ENCODE data around the gene CWC22. TPM values are rescaled to one million over a fixed set of nuclear protein-coding genes. Genes with fewer than 3 reads are reported as not detected.
A peak's percentile ranks its signal among the peaks of the same experiment; 100 is the strongest.

The CWC22 gene
- total RNA-seq, 1 experiment from 2014 or later = 4.9 TPM

DNA sequence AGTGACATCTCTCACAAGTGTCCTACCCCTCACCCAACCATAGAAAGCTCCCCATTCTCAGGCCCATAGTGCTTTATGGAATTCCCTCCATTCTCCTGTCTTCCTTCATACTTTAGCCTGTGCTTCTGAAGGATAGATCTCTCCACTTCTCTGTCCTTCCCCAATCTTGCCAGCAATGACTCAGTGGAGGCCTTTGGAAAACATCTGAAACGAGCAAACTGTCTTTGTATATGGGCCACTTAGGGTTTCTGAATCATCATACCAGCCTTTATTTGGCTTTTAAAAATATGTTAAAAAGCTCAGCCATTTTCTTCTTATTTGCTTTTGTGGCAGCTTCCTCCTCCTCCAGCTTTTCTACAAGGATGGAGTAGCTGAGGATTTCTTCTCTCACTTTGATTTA, 80.1 kb downstream of the CWC22 start:
- DNase-seq (ENCODE audit: low read depth) = no peak
- in situ Hi-C loops (cut with HindIII; ENCODE audit: low pct_unique_long_range_greater_than_20kb, low sequenced_read_pairs) = no loop called here

- in situ Hi-C loops (cut with HindIII; ENCODE audit: low pct_unique_long_range_greater_than_20kb, low sequenced_read_pairs) = no loop called here
- DNase-seq (ENCODE audit: low read depth) = no peak
Measured at GRCh38 chr2:179925713-179926112, 81.4 kb downstream of the CWC22 start.

DNA sequence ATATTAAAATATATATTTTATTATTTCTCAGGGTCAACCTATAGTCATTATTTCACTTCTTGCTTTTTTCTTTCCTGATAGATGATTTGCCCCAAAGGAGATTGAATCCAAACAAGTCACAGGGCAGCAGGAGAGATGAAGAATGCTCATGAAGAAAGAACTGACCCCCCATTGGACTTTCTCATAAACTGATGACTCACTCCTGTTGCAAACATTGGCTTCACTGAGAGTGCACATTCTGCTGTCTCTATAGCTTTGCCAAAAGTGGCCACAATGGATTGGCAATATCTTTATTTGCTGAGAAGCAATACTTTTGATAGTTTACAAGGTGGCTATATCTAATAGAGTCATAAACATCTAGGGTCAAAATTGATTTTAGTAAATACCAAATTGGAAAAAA, 89.8 kb downstream of the CWC22 start:
- in situ Hi-C loops (cut with HindIII; ENCODE audit: low pct_unique_long_range_greater_than_20kb, low sequenced_read_pairs) = no loop called here
- no peak for DNase-seq (ENCODE audit: low read depth)

DNA sequence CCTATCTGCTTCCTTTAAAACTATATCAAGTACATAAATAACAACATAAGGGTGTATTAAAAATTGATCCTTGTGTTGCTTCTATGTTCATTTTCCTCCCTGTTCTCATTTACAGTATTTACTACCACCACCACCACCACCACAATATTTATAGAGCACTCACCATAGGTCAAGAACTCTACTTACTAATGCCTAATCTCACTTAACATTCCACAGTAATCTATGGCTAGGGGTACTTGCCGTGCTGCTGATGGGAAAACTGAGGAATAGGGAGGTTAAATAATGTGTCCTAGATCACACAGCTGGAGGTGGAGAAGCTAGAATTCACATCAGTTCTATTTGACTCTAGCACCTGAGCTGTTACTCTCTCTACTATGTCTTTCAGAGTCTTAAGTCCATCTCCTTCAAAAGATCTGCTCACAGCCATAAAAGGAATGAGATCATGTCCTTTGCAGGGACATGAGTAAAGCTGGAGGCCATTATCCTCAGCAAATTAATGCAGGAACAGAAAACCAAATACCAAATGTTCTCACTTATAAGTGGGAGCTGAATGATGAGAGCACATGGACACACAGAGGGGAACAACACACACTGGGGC, 91.6 kb downstream of the CWC22 start:
- DNase-seq (ENCODE audit: low read depth) = no peak
- in situ Hi-C loops (cut with HindIII; ENCODE audit: low pct_unique_long_range_greater_than_20kb, low sequenced_read_pairs) = no loop called here

- in situ Hi-C loops (cut with HindIII; ENCODE audit: low pct_unique_long_range_greater_than_20kb, low sequenced_read_pairs) = no loop called here
- no peak for DNase-seq (ENCODE audit: low read depth)
Measured at GRCh38 chr2:179913809-179914208, 93.3 kb downstream of the CWC22 start.

- no peak for DNase-seq (ENCODE audit: low read depth)
- in situ Hi-C loops (cut with HindIII; ENCODE audit: low pct_unique_long_range_greater_than_20kb, low sequenced_read_pairs) = no loop called here
Measured at GRCh38 chr2:179911569-179911968, 95.5 kb downstream of the CWC22 start.

- DNase-seq (ENCODE audit: low read depth) = no peak
- in situ Hi-C loops (cut with HindIII; ENCODE audit: low pct_unique_long_range_greater_than_20kb, low sequenced_read_pairs) = no loop called here
Measured at GRCh38 chr2:179910735-179911113, 96.4 kb downstream of the CWC22 start.

DNA sequence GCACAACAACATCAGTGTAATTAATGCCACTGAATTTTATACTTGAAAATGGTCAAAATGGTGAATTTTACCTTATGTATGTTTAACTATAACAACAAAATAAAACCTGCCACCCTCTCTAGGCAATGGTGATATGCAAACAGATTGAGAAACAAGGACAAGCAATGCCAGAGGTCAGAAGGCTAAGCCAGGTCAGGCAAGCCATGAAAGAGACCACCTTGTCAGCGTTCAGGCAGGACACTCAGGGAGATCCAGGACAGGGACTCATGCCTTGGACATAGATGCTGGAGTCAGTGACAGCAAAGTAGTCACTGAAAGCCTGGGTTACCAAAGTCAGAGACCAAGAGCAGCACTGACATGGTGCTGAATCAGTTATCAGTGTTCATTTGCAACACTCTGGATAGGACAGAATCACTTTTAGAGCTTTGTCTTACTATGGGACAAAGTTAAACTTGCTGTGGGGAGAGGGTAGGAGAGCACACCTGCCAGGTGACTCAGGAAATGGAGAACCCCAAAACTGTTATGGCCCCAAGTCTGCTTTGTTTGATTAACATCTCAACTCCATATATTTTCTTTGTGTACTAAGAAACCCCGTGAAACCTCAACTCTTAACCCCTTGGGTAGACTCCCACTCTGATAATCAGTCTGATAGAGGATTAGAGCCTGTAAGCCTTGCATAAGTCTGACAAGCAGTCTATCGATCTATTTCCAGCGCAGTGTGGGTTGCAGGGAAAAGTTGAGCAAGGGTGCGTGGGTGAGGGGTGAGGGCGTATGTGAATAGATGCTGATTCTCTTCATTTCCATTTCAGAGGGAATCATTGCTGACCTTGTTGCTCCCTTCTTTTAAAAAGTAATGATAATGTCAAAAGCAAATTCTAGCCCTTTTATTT, 97.0 kb downstream of the CWC22 start:
- in situ Hi-C loops (cut with HindIII; ENCODE audit: low pct_unique_long_range_greater_than_20kb, low sequenced_read_pairs) = no loop called here
- DNase-seq (ENCODE audit: low read depth) = no peak

GRCh38 chr2:179900655-179901054, 106.4 kb downstream of the CWC22 start:
- in situ Hi-C loops (cut with HindIII; ENCODE audit: low pct_unique_long_range_greater_than_20kb, low sequenced_read_pairs) = no loop called here

DNA sequence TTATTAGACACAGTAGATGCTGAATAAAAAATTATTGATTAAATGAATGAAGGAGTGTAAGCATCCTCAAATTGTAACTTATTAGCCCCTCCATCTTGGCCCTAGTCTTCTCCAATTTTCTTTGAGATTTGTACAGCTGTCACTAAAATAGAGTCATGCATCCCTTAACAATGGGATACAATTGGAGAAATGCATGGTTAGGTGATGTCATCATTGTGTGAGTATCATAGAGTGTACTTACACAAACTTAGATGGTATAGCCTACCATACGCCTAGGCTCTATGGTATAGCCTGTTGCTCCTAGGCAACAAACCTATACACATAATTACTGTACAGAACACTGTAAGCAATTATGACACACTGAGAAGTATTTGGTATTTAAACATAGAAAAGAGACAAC, 107.4 kb downstream of the CWC22 start:
- in situ Hi-C loops (cut with HindIII; ENCODE audit: low pct_unique_long_range_greater_than_20kb, low sequenced_read_pairs) = no loop called here
- DNase-seq (ENCODE audit: low read depth) = no peak

More at GRCh38 chr2:179900655-179901054, 106.4 kb downstream of the CWC22 start:
- no peak for DNase-seq (ENCODE audit: low read depth)

DNA sequence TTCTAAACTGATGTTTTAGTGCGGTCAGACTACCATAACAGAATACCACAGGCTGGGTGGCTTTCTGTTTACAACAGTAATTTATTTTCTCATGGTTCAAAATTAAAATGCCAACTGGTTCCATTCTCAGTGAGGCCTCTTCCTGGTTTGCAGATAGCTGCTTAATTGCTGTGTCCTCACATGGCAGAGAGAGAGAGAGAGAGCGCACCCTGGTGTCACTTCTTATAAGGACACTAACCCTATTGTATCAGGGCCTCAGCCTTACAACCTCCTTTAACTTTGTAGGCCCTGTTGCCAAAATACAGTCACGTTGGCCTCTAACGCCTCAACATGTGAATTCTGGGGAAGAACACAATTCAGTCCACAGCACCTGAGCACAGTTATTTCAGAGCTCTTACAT, 108.2 kb downstream of the CWC22 start:
- DNase-seq (ENCODE audit: low read depth) = peak; percentile 13
- in situ Hi-C loops (cut with HindIII; ENCODE audit: low pct_unique_long_range_greater_than_20kb, low sequenced_read_pairs) = no loop called here

Other genes starting within 250 kb of the CWC22 start
- gene ZNF385B, start 145.7 kb downstream of the CWC22 start, total RNA-seq (2014; rRNA removed; shearing (Covaris generic); ENCODE audit: low replicate concordance) = not detected in 2 replicates

All from Caki2 (cell line).